NT2/D1 (cell line): ENCODE measurements around the gene WSCD1.

ENCODE experiments used
- SUZ12 ChIP-seq: IDR thresholded peaks from 2 replicates; pipeline ENCODE4 v1.6.1; 2011; ENCODE audit not compliant: insufficient read length, insufficient read depth; ENCODE audit errors: extremely low read depth
- YY1 ChIP-seq: IDR thresholded peaks from 2 replicates; pipeline ENCODE4 v1.6.1; 2011; ENCODE audit not compliant: insufficient read length, insufficient read depth
- ZNF274 ChIP-seq: IDR thresholded peaks from 2 replicates; pipeline ENCODE4 v1.6.1; 2011; ENCODE audit warnings: mild to moderate bottlenecking, low read depth, low read length

DNA sequence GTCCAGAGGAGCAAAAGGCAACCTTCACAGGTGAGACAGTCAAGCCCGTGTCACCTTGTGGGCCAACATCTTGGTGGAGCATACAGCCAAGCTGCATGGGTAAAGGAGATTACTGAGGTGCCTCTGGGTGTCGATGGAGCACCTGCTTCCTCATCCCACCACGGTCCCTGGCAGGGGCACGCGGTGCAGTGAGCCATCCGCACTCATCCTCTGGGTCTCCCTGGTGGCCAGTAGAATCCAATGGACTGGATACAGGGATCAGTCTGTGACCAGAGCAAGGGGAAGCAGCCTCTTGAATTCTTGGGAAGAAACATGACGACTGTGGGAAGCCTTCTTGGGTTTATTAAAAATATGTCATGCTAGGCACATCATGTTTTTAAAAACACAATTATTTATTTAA lies 4.8 kb upstream of the WSCD1 start:
- TF ChIP-seq YY1 (no peak), SUZ12 (no peak), ZNF274 (no peak)
